ENCODE measurements around the gene HMCN2. TPM values are rescaled to one million over a fixed set of nuclear protein-coding genes. Genes with fewer than 3 reads are reported as not detected.
A peak's percentile ranks its signal among the peaks of the same experiment; 100 is the strongest.

HMCN2 gene
- total RNA-seq, 1 experiment from 2014 or later, result 5.6 TPM

DNA sequence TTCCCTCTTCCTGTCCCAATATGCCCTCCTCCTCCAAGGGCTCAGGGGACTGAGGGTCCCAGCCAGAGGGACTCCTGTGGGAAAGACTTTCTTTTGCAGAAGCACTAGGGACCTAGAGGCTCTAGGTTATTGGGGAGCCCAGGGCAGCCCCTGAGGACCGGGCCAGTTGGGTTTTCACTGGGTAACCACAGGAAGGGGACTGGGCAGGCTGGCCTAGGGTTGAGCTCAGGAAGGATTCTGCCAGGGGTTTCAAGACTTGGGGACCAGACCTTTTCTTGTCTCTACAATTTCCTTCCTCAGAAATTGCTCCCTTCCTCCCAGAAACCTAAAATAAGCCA is 24.4 kb upstream of the HMCN2 start (continued):
- TF ChIP-seq, protein P1, sequence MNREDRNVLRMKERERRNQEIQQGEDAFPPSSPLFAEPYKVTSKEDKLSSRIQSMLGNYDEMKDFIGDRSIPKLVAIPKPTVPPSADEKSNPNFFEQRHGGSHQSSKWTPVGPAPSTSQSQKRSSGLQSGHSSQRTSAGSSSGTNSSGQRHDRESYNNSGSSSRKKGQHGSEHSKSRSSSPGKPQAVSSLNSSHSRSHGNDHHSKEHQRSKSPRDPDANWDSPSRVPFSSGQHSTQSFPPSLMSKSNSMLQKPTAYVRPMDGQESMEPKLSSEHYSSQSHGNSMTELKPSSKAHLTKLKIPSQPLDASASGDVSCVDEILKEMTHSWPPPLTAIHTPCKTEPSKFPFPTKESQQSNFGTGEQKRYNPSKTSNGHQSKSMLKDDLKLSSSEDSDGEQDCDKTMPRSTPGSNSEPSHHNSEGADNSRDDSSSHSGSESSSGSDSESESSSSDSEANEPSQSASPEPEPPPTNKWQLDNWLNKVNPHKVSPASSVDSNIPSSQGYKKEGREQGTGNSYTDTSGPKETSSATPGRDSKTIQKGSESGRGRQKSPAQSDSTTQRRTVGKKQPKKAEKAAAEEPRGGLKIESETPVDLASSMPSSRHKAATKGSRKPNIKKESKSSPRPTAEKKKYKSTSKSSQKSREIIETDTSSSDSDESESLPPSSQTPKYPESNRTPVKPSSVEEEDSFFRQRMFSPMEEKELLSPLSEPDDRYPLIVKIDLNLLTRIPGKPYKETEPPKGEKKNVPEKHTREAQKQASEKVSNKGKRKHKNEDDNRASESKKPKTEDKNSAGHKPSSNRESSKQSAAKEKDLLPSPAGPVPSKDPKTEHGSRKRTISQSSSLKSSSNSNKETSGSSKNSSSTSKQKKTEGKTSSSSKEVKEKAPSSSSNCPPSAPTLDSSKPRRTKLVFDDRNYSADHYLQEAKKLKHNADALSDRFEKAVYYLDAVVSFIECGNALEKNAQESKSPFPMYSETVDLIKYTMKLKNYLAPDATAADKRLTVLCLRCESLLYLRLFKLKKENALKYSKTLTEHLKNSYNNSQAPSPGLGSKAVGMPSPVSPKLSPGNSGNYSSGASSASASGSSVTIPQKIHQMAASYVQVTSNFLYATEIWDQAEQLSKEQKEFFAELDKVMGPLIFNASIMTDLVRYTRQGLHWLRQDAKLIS (CRISPR knock-in tag; IDR thresholded peaks at IDR 0.05; ENCODE audit: borderline replicate concordance), result no peak

DNA sequence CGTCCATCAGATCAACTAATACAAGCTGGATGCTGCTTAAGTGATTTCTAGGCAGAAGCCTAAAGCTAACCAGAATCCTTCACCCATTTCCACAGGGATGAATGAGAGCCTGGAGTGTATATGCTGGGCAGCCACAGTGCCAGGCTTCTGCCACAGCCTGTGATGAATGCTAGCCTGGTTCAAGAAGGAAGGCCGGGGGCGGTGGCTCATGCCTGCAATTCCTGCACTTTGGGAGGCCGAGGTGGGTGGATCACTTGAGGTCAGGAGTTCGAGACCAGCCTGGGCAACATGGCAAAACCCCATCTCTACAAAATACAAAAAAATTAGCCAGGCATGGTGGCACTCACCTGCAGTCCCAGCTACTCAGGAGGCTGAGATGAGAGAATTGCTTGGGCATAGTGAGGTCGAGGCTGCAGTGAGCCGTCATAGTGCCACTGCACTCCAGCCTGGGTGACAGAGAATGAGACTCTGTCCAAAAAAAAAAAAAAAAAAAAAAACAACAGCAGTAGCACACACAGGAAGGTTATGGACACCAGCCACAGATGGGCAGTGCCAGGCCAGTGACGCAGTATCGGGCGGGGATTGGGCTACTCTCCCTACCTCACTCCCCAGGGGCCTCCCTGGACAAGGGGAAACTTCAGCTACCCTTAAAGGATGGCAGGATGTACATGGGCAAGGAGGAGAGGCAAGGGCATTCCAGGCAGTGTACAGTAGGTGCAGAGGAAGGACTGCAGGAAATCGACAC is 23.1 kb upstream of the HMCN2 start:
- Mint-ChIP-seq H3K4me3 (peak overlapping the region; percentile 52; the same call in 1 of the 2 replicates), H3K9me3 (no peaks in the 10 kb centered on the region), H3K36me3 (no peaks in the 10 kb centered on the region), H3K4me1 (peaks cover 14% of the 10 kb centered on the region), H3K27ac (no peak overlapping the region), H3K27me3 (ENCODE audit: low read depth) (peaks cover 14% of the 10 kb centered on the region)
- no peak; the same call in 1 of the 2 replicates for ATAC-seq
- ChIA-PET CTCF (interaction anchor here (0.6 to 2.8 kb wide), 24 partner anchors 10 to 366 kb away, joined by 3 to 15 read pairs (median 4); partner anchors contain the start of gene HMCN2), POLR2A (no interaction called here)
- DNase-seq (ENCODE audit: low spot score), result no peak
- TF ChIP-seq, protein P2, sequence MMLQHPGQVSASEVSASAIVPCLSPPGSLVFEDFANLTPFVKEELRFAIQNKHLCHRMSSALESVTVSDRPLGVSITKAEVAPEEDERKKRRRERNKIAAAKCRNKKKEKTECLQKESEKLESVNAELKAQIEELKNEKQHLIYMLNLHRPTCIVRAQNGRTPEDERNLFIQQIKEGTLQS (CRISPR knock-in tag; conservative IDR thresholded peaks at IDR 0.05), result no peak

DNA sequence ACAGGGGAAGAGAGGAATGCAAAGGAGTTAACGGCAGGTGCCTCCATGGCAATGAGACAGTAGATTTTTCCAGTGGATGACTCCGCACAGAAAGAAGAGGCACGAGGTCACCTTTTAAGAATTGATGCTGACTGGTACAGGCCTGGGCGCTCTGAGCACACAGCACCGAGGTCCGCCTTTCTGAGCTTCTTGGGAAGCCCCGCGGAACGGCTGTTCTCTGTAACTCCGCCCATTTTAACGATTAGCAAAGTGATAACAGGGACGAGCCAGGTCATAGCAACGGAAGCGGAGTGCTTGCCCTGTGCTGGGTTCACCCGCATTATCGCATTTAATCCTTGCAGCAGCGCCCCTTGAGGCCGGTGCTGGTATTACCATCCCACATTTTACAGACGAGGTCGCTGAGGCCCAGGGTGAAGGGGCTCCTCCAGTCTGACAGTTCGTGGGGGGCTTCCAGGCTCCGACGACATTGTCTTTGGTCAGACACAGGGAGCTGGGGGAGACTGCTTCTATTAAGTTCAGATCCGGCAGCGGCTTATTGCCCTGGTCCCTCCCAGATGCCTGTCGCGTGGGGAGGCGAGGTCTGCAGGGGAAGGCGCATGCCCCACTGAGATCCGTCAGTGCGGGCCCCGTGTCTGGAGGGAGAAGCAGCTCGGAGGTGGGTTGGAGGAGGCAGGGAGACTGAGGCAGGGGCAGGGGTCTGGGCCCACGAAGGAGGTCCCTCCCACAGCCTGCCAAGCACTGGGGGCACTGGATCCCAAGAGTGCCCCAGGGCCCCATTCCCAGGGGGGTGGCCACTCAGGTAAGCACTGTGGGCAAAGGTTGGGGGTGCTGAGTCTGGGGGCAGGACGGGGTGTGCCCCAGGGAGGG is 22.3 kb upstream of the HMCN2 start:
- H3K36me3 Mint-ChIP-seq, result no peaks in the 10 kb centered on the region
- TF ChIP-seq, protein P3, sequence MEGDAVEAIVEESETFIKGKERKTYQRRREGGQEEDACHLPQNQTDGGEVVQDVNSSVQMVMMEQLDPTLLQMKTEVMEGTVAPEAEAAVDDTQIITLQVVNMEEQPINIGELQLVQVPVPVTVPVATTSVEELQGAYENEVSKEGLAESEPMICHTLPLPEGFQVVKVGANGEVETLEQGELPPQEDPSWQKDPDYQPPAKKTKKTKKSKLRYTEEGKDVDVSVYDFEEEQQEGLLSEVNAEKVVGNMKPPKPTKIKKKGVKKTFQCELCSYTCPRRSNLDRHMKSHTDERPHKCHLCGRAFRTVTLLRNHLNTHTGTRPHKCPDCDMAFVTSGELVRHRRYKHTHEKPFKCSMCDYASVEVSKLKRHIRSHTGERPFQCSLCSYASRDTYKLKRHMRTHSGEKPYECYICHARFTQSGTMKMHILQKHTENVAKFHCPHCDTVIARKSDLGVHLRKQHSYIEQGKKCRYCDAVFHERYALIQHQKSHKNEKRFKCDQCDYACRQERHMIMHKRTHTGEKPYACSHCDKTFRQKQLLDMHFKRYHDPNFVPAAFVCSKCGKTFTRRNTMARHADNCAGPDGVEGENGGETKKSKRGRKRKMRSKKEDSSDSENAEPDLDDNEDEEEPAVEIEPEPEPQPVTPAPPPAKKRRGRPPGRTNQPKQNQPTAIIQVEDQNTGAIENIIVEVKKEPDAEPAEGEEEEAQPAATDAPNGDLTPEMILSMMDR (IDR thresholded peaks at IDR 0.05), result peak; percentile 99
- TF ChIP-seq, protein P4, sequence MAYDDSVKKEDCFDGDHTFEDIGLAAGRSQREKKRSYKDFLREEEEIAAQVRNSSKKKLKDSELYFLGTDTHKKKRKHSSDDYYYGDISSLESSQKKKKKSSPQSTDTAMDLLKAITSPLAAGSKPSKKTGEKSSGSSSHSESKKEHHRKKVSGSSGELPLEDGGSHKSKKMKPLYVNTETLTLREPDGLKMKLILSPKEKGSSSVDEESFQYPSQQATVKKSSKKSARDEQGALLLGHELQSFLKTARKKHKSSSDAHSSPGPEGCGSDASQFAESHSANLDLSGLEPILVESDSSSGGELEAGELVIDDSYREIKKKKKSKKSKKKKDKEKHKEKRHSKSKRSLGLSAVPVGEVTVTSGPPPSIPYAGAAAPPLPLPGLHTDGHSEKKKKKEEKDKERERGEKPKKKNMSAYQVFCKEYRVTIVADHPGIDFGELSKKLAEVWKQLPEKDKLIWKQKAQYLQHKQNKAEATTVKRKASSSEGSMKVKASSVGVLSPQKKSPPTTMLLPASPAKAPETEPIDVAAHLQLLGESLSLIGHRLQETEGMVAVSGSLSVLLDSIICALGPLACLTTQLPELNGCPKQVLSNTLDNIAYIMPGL (CRISPR knock-in tag; IDR thresholded peaks at IDR 0.05), result 0 out of 2 replicates have a peak, but pooled peaks have one; percentile 21
- 0 out of 2 replicates have a peak, but pooled peaks have one; percentile 18 for TF ChIP-seq SP1 (CRISPR knock-in tag; conservative IDR thresholded peaks at IDR 0.05)
- peak; percentile 37; the same call in 1 of the 2 replicates for TF ChIP-seq TEAD1 (CRISPR knock-in tag; IDR thresholded peaks at IDR 0.05)
- TF ChIP-seq, protein P5, sequence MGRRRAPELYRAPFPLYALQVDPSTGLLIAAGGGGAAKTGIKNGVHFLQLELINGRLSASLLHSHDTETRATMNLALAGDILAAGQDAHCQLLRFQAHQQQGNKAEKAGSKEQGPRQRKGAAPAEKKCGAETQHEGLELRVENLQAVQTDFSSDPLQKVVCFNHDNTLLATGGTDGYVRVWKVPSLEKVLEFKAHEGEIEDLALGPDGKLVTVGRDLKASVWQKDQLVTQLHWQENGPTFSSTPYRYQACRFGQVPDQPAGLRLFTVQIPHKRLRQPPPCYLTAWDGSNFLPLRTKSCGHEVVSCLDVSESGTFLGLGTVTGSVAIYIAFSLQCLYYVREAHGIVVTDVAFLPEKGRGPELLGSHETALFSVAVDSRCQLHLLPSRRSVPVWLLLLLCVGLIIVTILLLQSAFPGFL (CRISPR knock-in tag; IDR thresholded peaks at IDR 0.05; ENCODE audit: borderline replicate concordance), result no peak
- H3K4me3 Mint-ChIP-seq, result peak overlapping the region; percentile 52
- peak; percentile 89 for DNase-seq (ENCODE audit: low spot score)
- peaks cover 14% of the 10 kb centered on the region for H3K27me3 Mint-ChIP-seq (ENCODE audit: low read depth)
- no peak overlapping the region for H3K27ac Mint-ChIP-seq
- POLR2A ChIA-PET, result no interaction called here
- CTCF ChIA-PET, result interaction anchor here (0.5 to 2.8 kb wide), 32 partner anchors 9 to 367 kb away, joined by 3 to 15 read pairs (median 4); partner anchors contain the start of gene HMCN2
- H3K9me3 Mint-ChIP-seq, result no peaks in the 10 kb centered on the region
- H3K4me1 Mint-ChIP-seq, result peaks cover 10% of the 10 kb centered on the region
- peak; percentile 83 for ATAC-seq

Data from WTC11 (cell line).